Suprapubic skin (tissue), 4 donors: ENCODE measurements around the gene ZNF24. TPM values are rescaled to one million over a fixed set of nuclear protein-coding genes. Genes with fewer than 3 reads are reported as not detected.

ENCODE experiments used
- DNase-seq, 2 donors: peaks; one replicate each; pipeline ENCODE4 v3.0.0-alpha.2; 2019; ENCODE audit warnings: low spot score in 2 of 2
- H3K27ac ChIP-seq: fragments of 200-600 bp; sonication (generic); one replicate; pipeline ENCODE4 v1.5.1; 2019
- H3K27me3 ChIP-seq: fragments of 200-600 bp; sonication (generic); one replicate; pipeline ENCODE4 v1.5.1; 2019
- H3K36me3 ChIP-seq: fragments of 200-600 bp; sonication (generic); one replicate; pipeline ENCODE4 v1.5.1; 2019
- H3K4me1 ChIP-seq: fragments of 200-600 bp; sonication (generic); one replicate; pipeline ENCODE4 v1.5.1; 2019
- H3K4me3 ChIP-seq: fragments of 200-600 bp; sonication (generic); one replicate; pipeline ENCODE4 v1.5.1; 2019; ENCODE audit warnings: mild to moderate bottlenecking
- H3K9me3 ChIP-seq: fragments of 200-600 bp; sonication (generic); one replicate; pipeline ENCODE4 v1.5.1; 2019
- CTCF ChIP-seq, 2 donors: fragments of 200-600 bp in 1 of 2; fragments of 450-650 bp in 1 of 2; sonication (generic) in 1 of 2; IDR thresholded peaks; one replicate each; pipeline ENCODE4 v1.5.1; 2016 to 2019; ENCODE audit warnings: antibody characterized with exemption in 2 of 2, mild to moderate bottlenecking in 1 of 2, moderate library complexity in 1 of 2
- EP300 ChIP-seq: sonication (generic); formaldehyde crosslinking; IDR thresholded peaks from one replicate; pipeline ENCODE4 v1.6.1; 2017; ENCODE audit warnings: antibody characterized with exemption
- POLR2A ChIP-seq, 2 donors: fragments of 450-650 bp; IDR thresholded peaks; one replicate each; pipeline ENCODE4 v1.6.1; 2017; ENCODE audit warnings: antibody characterized with exemption in 2 of 2, mild to moderate bottlenecking in 2 of 2, moderate library complexity in 2 of 2
- POLR2AphosphoS5 ChIP-seq, 3 donors: sonication (generic); formaldehyde crosslinking; IDR thresholded peaks; one replicate each; pipeline ENCODE4 v1.6.1; 2017; ENCODE audit warnings: antibody characterized with exemption in 3 of 3
- WGBS: methylation state at CpG from one replicate; pipeline ENCODE4 v1.1.5; 2018; 5-methylcytosine and 5-hydroxymethylcytosine counted together
- total RNA-seq, 4 donors: library from RNA; depleted of rRNA; stranded (reverse); fragments of >200 nt; gene quantifications; one replicate each; pipeline ENCODE4 v1.1.0, GENCODE V29; 2016

Gene ZNF24
- total RNA-seq, 4 donors from 2014 or later: 28.9 to 46.4 (median 37.4) TPM

GRCh38 chr18:35334212-35334611, 10.0 kb downstream of the ZNF24 start:
- H3K4me3 ChIP-seq: no peak overlapping the region
- WGBS: 100% methylated on average over 1 of the region's 1 CpG
- DNase-seq: no peak
- H3K27me3 ChIP-seq: no peaks in the 10 kb centered on the region
- TF ChIP-seq CTCF (IDR thresholded peaks at IDR 0.05) (no peak), POLR2AphosphoS5 (IDR thresholded peaks at IDR 0.05) (no peak), POLR2A (IDR thresholded peaks at IDR 0.05) (no peak), EP300 (no peak)
- no peak overlapping the region for H3K27ac ChIP-seq
- H3K9me3 ChIP-seq: no peaks in the 10 kb centered on the region
- no peaks in the 10 kb centered on the region for H3K4me1 ChIP-seq
- H3K36me3 ChIP-seq: peaks cover 69% of the 10 kb centered on the region

- WGBS: 73% methylated on average over 4 of the region's 4 CpGs
These were observed 12.7 kb downstream of the ZNF24 start for GRCh38 chr18:35331367-35332087.

GRCh38 chr18:35328868-35329267, 15.4 kb downstream of the ZNF24 start:
- Histone ChIP-seq H3K9me3 (no peaks in the 10 kb centered on the region), H3K4me3 (no peak overlapping the region), H3K36me3 (peaks cover 18% of the 10 kb centered on the region), H3K4me1 (no peaks in the 10 kb centered on the region), H3K27ac (no peak overlapping the region), H3K27me3 (no peaks in the 10 kb centered on the region)
- DNase-seq: no peak
- TF ChIP-seq EP300: no peak
- no peak for TF ChIP-seq POLR2AphosphoS5 (IDR thresholded peaks at IDR 0.05)
- no peak for TF ChIP-seq POLR2A (IDR thresholded peaks at IDR 0.05)
- TF ChIP-seq CTCF (IDR thresholded peaks at IDR 0.05): no peak

More at GRCh38 chr18:35331367-35332087, 12.7 kb downstream of the ZNF24 start:
- peaks cover 42% of the 10 kb centered on the region for H3K36me3 ChIP-seq
- no peaks in the 10 kb centered on the region for H3K4me1 ChIP-seq
- H3K9me3 ChIP-seq: no peaks in the 10 kb centered on the region
- DNase-seq: no peak
- H3K27ac ChIP-seq: no peak overlapping the region
- no peak overlapping the region for H3K4me3 ChIP-seq
- H3K27me3 ChIP-seq: no peaks in the 10 kb centered on the region
- TF ChIP-seq POLR2A (IDR thresholded peaks at IDR 0.05) (no peak), EP300 (no peak), CTCF (IDR thresholded peaks at IDR 0.05) (no peak), POLR2AphosphoS5 (IDR thresholded peaks at IDR 0.05) (no peak)

- Histone ChIP-seq H3K4me3 (no peak overlapping the region), H3K27ac (no peak overlapping the region), H3K27me3 (no peaks in the 10 kb centered on the region), H3K9me3 (no peaks in the 10 kb centered on the region), H3K36me3 (peaks cover 3% of the 10 kb centered on the region), H3K4me1 (no peaks in the 10 kb centered on the region)
- no peak for DNase-seq
- 74% methylated on average over 3 of the region's 3 CpGs for WGBS
- TF ChIP-seq POLR2A (IDR thresholded peaks at IDR 0.05) (no peak), CTCF (IDR thresholded peaks at IDR 0.05) (no peak), POLR2AphosphoS5 (IDR thresholded peaks at IDR 0.05) (no peak), EP300 (no peak)
These were observed 17.4 kb downstream of the ZNF24 start for GRCh38 chr18:35326695-35327387.

GRCh38 chr18:35324926-35325655, 19.1 kb downstream of the ZNF24 start:
- no peaks in the 10 kb centered on the region for H3K9me3 ChIP-seq
- 85% methylated on average over 2 of the region's 2 CpGs for WGBS
- no peak overlapping the region for H3K4me3 ChIP-seq
- H3K4me1 ChIP-seq: no peaks in the 10 kb centered on the region
- no peak for TF ChIP-seq POLR2AphosphoS5 (IDR thresholded peaks at IDR 0.05)
- no peak for TF ChIP-seq CTCF (IDR thresholded peaks at IDR 0.05)
- TF ChIP-seq POLR2A (IDR thresholded peaks at IDR 0.05): no peak
- no peak for TF ChIP-seq EP300
- no peak overlapping the region for H3K27ac ChIP-seq
- DNase-seq: no peak
- no peaks in the 10 kb centered on the region for H3K36me3 ChIP-seq
- no peaks in the 10 kb centered on the region for H3K27me3 ChIP-seq
